ENCODE measurements around the gene CGB1.
"Not testable (repeated sequence)": the region's sequence is repeated elsewhere in the genome, so short reads cannot be mapped to it uniquely, and the experiment has no call there.

CGB1 gene

GRCh38 chr19:49057636-49058234 lies 21.0 kb upstream of the CGB1 start, which contains the start of gene CGB7:
TSS of gene CGB7 (minus strand) at chr19:49057749. CDS start at chr19:49055375, 2,374 bp downstream.
- DNase-seq (ENCODE audit: low spot score), result peak; percentile 62

- not testable (repeated sequence) for DNase-seq (ENCODE audit: low spot score)
Measured at GRCh38 chr19:49056902-49057596, 20.4 kb upstream of the CGB1 start.

- DNase-seq (ENCODE audit: low spot score), result peak; percentile 66
Measured at GRCh38 chr19:49056101-49056901, 19.6 kb upstream of the CGB1 start.

GRCh38 chr19:49050376-49051033 lies 13.8 kb upstream of the CGB1 start:
- peak; percentile 87 for DNase-seq (ENCODE audit: low spot score)

- DNase-seq (ENCODE audit: low spot score), result not testable (repeated sequence)
Measured at GRCh38 chr19:49049834-49050233, 13.1 kb upstream of the CGB1 start.

- not testable (repeated sequence) for DNase-seq (ENCODE audit: low spot score)
Measured at GRCh38 chr19:49049011-49049410, 12.3 kb upstream of the CGB1 start, which contains the start of gene CGB8. TSS of gene CGB8 (minus strand) at chr19:49049111. CDS start at chr19:49048739, 372 bp downstream.

- DNase-seq (ENCODE audit: low spot score), result not testable (repeated sequence)
Measured at GRCh38 chr19:49043548-49043947, 6.9 kb upstream of the CGB1 start, which contains the start of gene CGB5. TSS of gene CGB5 (plus strand) at chr19:49043848. CDS start at chr19:49044210, 362 bp downstream.

- not testable (repeated sequence) for DNase-seq (ENCODE audit: low spot score)
Measured at GRCh38 chr19:49042666-49043065, 6.0 kb upstream of the CGB1 start.

GRCh38 chr19:49042177-49042576 lies 5.5 kb upstream of the CGB1 start:
- peak; percentile 75 for DNase-seq (ENCODE audit: low spot score)

GRCh38 chr19:49039736-49040135 lies 3.0 kb upstream of the CGB1 start:
- not testable (repeated sequence) for DNase-seq (ENCODE audit: low spot score)

- DNase-seq (ENCODE audit: low spot score), result peak; percentile 91
Measured at GRCh38 chr19:49038557-49039276, 2.0 kb upstream of the CGB1 start.

- DNase-seq (ENCODE audit: low spot score), result not testable (repeated sequence)
Measured at GRCh38 chr19:49038111-49038510, 1.4 kb upstream of the CGB1 start.

GRCh38 chr19:49031642-49032301 lies 4.9 kb downstream of the CGB1 start, which contains the start of gene CGB2:
TSS of gene CGB2 (plus strand) at chr19:49031890. CDS start at chr19:49032096, 206 bp downstream.
- peak; percentile 65 for DNase-seq (ENCODE audit: low spot score)

GRCh38 chr19:49030323-49030722 lies 6.4 kb downstream of the CGB1 start:
- not testable (repeated sequence) for DNase-seq (ENCODE audit: low spot score)

GRCh38 chr19:49029749-49030148 lies 6.9 kb downstream of the CGB1 start:
- not testable (repeated sequence) for DNase-seq (ENCODE audit: low spot score)

GRCh38 chr19:49028686-49029085 lies 8.0 kb downstream of the CGB1 start:
- DNase-seq (ENCODE audit: low spot score), result not testable (repeated sequence)

- DNase-seq (ENCODE audit: low spot score), result not testable (repeated sequence)
Measured at GRCh38 chr19:49025599-49025998, 11.1 kb downstream of the CGB1 start.

GRCh38 chr19:49025088-49025487 lies 11.6 kb downstream of the CGB1 start:
- DNase-seq (ENCODE audit: low spot score), result not testable (repeated sequence)

GRCh38 chr19:49024233-49024632 lies 12.5 kb downstream of the CGB1 start, which contains the start of gene CGB3:
TSS of gene CGB3 (minus strand) at chr19:49024333. CDS start at chr19:49023971, 362 bp downstream.
- not testable (repeated sequence) for DNase-seq (ENCODE audit: low spot score)

- DNase-seq (ENCODE audit: low spot score), result no peak
Measured at GRCh38 chr19:49022116-49022515, 14.6 kb downstream of the CGB1 start.
